Heart left ventricle (tissue), 13 donors: Measurements from ENCODE around the gene POU1F1.

Experiments
- POLR2A ChIP-seq, 2 donors: fragments of 450-650 bp; IDR thresholded peaks; one replicate each; pipeline ENCODE4 v1.6.1; 2017; ENCODE audit warnings: antibody characterized with exemption in 2 of 2, mild to moderate bottlenecking in 2 of 2, moderate library complexity in 2 of 2
- TF ChIP-seq, protein P1 (sequence below), 12 donors: fragments of 200-600 bp; sonication (generic) in 4 of 12; IDR thresholded peaks; one replicate each; pipeline versions ENCODE4 v1.5.0 to v1.8.0; 2018 to 2022; ENCODE audit warnings: antibody characterized with exemption in 12 of 12, mild to moderate bottlenecking in 5 of 12
- donor health status: ischemic (EF 13 %, LVEDD 7.1; RV severe dilation, severe dysfunction).
- donor health status: DM: no; HTN: yes; CAD: no.
- donor health status: DM: no; HTN: no; CAD: no.
- donor health status: ischemic (EF 25% LVEDD 6.9; RV normal size, moderate dysfunction).
- donor health status: ischemic (EF 25% LVEDD 5.7; RV mildly dilated, moderate dysfunction).
- donor health status: ischemic (EF 35%, LVEDD 5.7; RV mildly dilated, moderate dysfunction).
- donor health status: nonischemic (EF 11% LVEDD 7.7; RV severe dilation, severe dysfunction).
- donor health status: DM: yes; HTN: yes; CAD: no.
- donor health status: PGD.
- donor health status: ischemic (EF 29% LVEDD 5.4; RV normal size, mild dysfunction).
- donor health status: nonischemic (EF 23%, LVEDD 6.1; RV moderate dilation, normal function).

DNA sequence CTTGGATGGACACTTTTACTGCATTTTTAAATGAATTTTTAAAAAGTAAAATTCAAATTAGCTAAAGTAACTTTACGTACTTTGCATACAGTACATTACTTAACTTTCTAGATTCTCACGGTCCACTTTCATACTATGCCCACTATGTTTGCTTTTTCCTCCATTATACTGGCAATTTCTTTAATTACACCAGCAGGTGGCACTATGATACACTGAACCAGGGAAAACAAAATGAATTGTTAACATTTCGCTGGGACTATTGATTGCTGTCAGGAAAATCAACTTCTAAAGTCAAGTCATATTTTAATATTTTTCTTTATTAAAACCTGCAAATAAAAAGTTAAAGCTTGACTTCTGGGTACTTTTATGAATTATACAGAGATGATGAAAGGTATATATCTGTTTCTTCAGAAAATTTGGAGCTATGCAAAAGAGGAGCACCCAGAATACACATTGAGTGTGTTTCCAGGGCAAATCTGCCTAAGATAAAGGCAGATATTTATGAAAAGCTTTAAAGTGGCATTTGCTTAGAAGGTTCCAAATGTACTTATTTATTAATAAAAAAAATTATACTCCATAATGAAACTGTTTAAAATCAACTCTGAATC, 21.8 kb upstream of the POU1F1 start:
- TF ChIP-seq, protein P1, sequence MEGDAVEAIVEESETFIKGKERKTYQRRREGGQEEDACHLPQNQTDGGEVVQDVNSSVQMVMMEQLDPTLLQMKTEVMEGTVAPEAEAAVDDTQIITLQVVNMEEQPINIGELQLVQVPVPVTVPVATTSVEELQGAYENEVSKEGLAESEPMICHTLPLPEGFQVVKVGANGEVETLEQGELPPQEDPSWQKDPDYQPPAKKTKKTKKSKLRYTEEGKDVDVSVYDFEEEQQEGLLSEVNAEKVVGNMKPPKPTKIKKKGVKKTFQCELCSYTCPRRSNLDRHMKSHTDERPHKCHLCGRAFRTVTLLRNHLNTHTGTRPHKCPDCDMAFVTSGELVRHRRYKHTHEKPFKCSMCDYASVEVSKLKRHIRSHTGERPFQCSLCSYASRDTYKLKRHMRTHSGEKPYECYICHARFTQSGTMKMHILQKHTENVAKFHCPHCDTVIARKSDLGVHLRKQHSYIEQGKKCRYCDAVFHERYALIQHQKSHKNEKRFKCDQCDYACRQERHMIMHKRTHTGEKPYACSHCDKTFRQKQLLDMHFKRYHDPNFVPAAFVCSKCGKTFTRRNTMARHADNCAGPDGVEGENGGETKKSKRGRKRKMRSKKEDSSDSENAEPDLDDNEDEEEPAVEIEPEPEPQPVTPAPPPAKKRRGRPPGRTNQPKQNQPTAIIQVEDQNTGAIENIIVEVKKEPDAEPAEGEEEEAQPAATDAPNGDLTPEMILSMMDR (IDR thresholded peaks at IDR 0.05), result peak; percentile 39 to 79 (median 62)
- TF ChIP-seq POLR2A (IDR thresholded peaks at IDR 0.05), result no peak
